Right hindlimb (tissue), 1 donor: Measurements from ENCODE around the gene LRRC74B.

ENCODE experiments used
- DNase-seq: peaks from one replicate; pipeline ENCODE4 v3.0.0-alpha.2; 2018

Gene LRRC74B

GRCh38 chr22:21105294-21105693 lies 59.5 kb downstream of the LRRC74B start:
- DNase-seq, result no peak

- no peak for DNase-seq
These were observed 60.3 kb downstream of the LRRC74B start for GRCh38 chr22:21106000-21106399.

GRCh38 chr22:21108379-21109115 lies 62.8 kb downstream of the LRRC74B start:
- DNase-seq, result no peak
